PC-9 (cell line): ENCODE measurements around the gene NLRX1. TPM values are rescaled to one million over a fixed set of nuclear protein-coding genes. Genes with fewer than 3 reads are reported as not detected.

Experiments
- BruUV-seq: library from RNA; stranded (reverse); fragments of 400-500 nt; replicated peaks from 2 replicates; lab custom pipeline; 2021; lab: Mats Ljungman, UMichigan
- CTCF ChIA-PET: fragments of 300-600 bp; sonication (Branson Sonifier 250); formaldehyde crosslinking; loops from one replicate; lab custom pipeline; 2022; ENCODE audit warnings: antibody characterized with exemption; lab: Charles Lee
- POLR2A ChIA-PET: fragments of 300-600 bp; sonication (Branson Sonifier 250); formaldehyde crosslinking; loops from one replicate; lab custom pipeline; 2022; ENCODE audit warnings: antibody characterized with exemption; ENCODE audit not compliant: unreplicated experiment; lab: Charles Lee
- DNase-seq, 2 experiments: peaks; one replicate each; pipeline versions ENCODE4 v3.0.0 to v3.0.0-alpha.2; 2015 to 2022; ENCODE audit warnings: mixed read lengths in 1 of 2
- H2AFZ ChIP-seq: fragments of 200-600 bp; sonication (generic); 2 replicates; pipeline ENCODE4 v1.8.1; 2017; ENCODE audit warnings: antibody characterized with exemption
- H3F3A ChIP-seq: fragments of 200-600 bp; sonication (generic); 2 replicates; pipeline ENCODE4 v1.8.1; 2017; ENCODE audit warnings: antibody characterized with exemption, mild to moderate bottlenecking, low read depth; ENCODE audit not compliant: insufficient read depth
- H3K27ac ChIP-seq: fragments of 200-600 bp; sonication (generic); 2 replicates; pipeline ENCODE4 v1.6.1; 2016; ENCODE audit warnings: mixed run types
- H3K27me3 ChIP-seq: fragments of 200-600 bp; sonication (generic); 2 replicates; pipeline ENCODE4 v1.6.1; 2016; ENCODE audit warnings: low read depth, mixed run types; ENCODE audit not compliant: insufficient read depth
- H3K36me3 ChIP-seq: fragments of 200-600 bp; sonication (generic); 2 replicates; pipeline ENCODE4 v1.6.1; 2016; ENCODE audit warnings: low read depth, mixed run types
- H3K4me1 ChIP-seq: fragments of 200-600 bp; sonication (generic); replicated peaks from 2 replicates; pipeline ENCODE4 v1.6.1; 2016; ENCODE audit warnings: mixed run types; ENCODE audit not compliant: insufficient read depth
- H3K4me2 ChIP-seq: fragments of 200-600 bp; sonication (generic); 2 replicates; pipeline ENCODE4 v1.6.1; 2017; ENCODE audit warnings: mixed run types
- H3K4me3 ChIP-seq: fragments of 200-600 bp; sonication (generic); 2 replicates; pipeline ENCODE4 v1.6.1; 2016; ENCODE audit warnings: mixed run types
- H3K79me2 ChIP-seq: fragments of 200-600 bp; sonication (generic); 2 replicates; pipeline ENCODE4 v1.6.1; 2017; ENCODE audit warnings: low read depth, mixed run types
- H3K9me2 ChIP-seq: fragments of 200-600 bp; sonication (generic); 2 replicates; pipeline ENCODE4 v1.8.1; 2017; ENCODE audit warnings: mild to moderate bottlenecking; ENCODE audit not compliant: insufficient read depth
- H3K9me3 ChIP-seq: fragments of 200-600 bp; sonication (generic); 2 replicates; pipeline ENCODE4 v1.8.1; 2016; ENCODE audit warnings: low read depth; ENCODE audit not compliant: insufficient read depth
- H4K20me1 ChIP-seq: fragments of 200-600 bp; sonication (generic); 2 replicates; pipeline ENCODE4 v1.8.1; 2017; ENCODE audit not compliant: insufficient read depth
- CTCF ChIP-seq: fragments of 200-600 bp; sonication (generic); conservative IDR thresholded peaks from 2 replicates; pipeline ENCODE4 v1.6.1; 2017; ENCODE audit warnings: mixed run types, antibody characterized with exemption, mild to moderate bottlenecking, moderate library complexity
- EZH2 ChIP-seq: fragments of 200-600 bp; sonication (generic); IDR thresholded peaks from 2 replicates; pipeline ENCODE4 v1.8.0; 2017; ENCODE audit warnings: antibody characterized with exemption, low read depth
- intact Hi-C: fragments of 100-400 bp; cut with micrococcal nuclease; formaldehyde crosslinking; loops from one replicate; pipeline ENCODE4 v1.10.0; 2022; ENCODE audit not compliant: unreplicated experiment
- total RNA-seq: library from RNA; stranded (reverse); gene quantifications from 2 replicates; pipeline ENCODE4 v1.2.3, GENCODE V29; 2021

Gene NLRX1
- total RNA-seq, 1 experiment from 2014 or later: 18.4 TPM

- Histone ChIP-seq H3K9me2 (no peaks in the 10 kb centered on the region), H3K79me2 (no peaks in the 10 kb centered on the region), H3K4me1 (no peaks in the 10 kb centered on the region), H3K4me3 (no peak overlapping the region), H3K9me3 (no peaks in the 10 kb centered on the region), H3K27me3 (peaks cover 38% of the 10 kb centered on the region), H3K4me2 (no peak overlapping the region), H3F3A (0 out of 2 replicates have a peak, but pooled peaks cover 7% of the 10 kb centered on the region), H2AFZ (no peak overlapping the region), H3K27ac (no peak overlapping the region), H4K20me1 (no peaks in the 10 kb centered on the region), H3K36me3 (no peaks in the 10 kb centered on the region)
- ChIA-PET CTCF (no interaction called here), POLR2A (no interaction called here)
- no peak for DNase-seq
- no TSS peak for BruUV-seq
- intact Hi-C loops: no loop called here
- TF ChIP-seq CTCF (no peak), EZH2 (no peak)
These were observed 14.3 kb upstream of the NLRX1 start for GRCh38 chr11:119154178-119154577.

- Histone ChIP-seq H3K27ac (no peak overlapping the region), H3K79me2 (no peaks in the 10 kb centered on the region), H3K9me3 (no peaks in the 10 kb centered on the region), H3K36me3 (no peaks in the 10 kb centered on the region), H3K27me3 (peaks cover 24% of the 10 kb centered on the region), H3K4me1 (no peaks in the 10 kb centered on the region), H3K9me2 (no peaks in the 10 kb centered on the region), H4K20me1 (no peaks in the 10 kb centered on the region), H3K4me2 (no peak overlapping the region), H2AFZ (no peak overlapping the region), H3F3A (no peaks in the 10 kb centered on the region), H3K4me3 (no peak overlapping the region)
- intact Hi-C loops: no loop called here
- no peak for DNase-seq
- ChIA-PET POLR2A (interaction anchor here (0.6 kb wide), 1 partner anchor 50 kb away, joined by 6 read pairs; no protein-coding TSS in a partner anchor), CTCF (interaction anchor here (1.2 kb wide), 1 partner anchor 11 kb away, joined by 5 read pairs; no protein-coding TSS in a partner anchor)
- TF ChIP-seq CTCF (peak; percentile 50; the same call in 1 of the 2 replicates), EZH2 (no peak)
- no TSS peak for BruUV-seq
These were observed 12.6 kb upstream of the NLRX1 start for GRCh38 chr11:119155733-119156492.

GRCh38 chr11:119156496-119156895 is 12.0 kb upstream of the NLRX1 start:
- peaks cover 25% of the 10 kb centered on the region for H3K27me3 ChIP-seq
- no peaks in the 10 kb centered on the region for H3K9me2 ChIP-seq
- ChIA-PET POLR2A (interaction anchor here (0.6 kb wide), 2 partner anchors 50 to 535 kb away, joined by 6 to 8 read pairs; no protein-coding TSS in a partner anchor), CTCF (interaction anchor here (0.9 to 1.2 kb wide), 2 partner anchors 10 to 12 kb away, joined by 3 to 5 read pairs; no protein-coding TSS in a partner anchor)
- H3K4me3 ChIP-seq: no peak overlapping the region
- H2AFZ ChIP-seq: no peak overlapping the region
- no peaks in the 10 kb centered on the region for H4K20me1 ChIP-seq
- H3K4me1 ChIP-seq: no peaks in the 10 kb centered on the region
- TF ChIP-seq EZH2 (no peak), CTCF (0 out of 2 replicates have a peak, but pooled peaks have one; percentile 14)
- H3K4me2 ChIP-seq: no peak overlapping the region
- intact Hi-C loops: no loop called here
- H3K9me3 ChIP-seq: no peaks in the 10 kb centered on the region
- no TSS peak for BruUV-seq
- H3F3A ChIP-seq: no peaks in the 10 kb centered on the region
- no peaks in the 10 kb centered on the region for H3K36me3 ChIP-seq
- H3K27ac ChIP-seq: no peak overlapping the region
- no peaks in the 10 kb centered on the region for H3K79me2 ChIP-seq
- no peak for DNase-seq
